OCI-LY1 (cell line): ENCODE results near the gene GPR148.
"Not testable (repeated sequence)": the region's sequence is repeated elsewhere in the genome, so short reads cannot be mapped to it uniquely, and the experiment has no call there.

Experiments
- CTCF ChIP-seq: fragments of 200-600 bp; sonication (generic), shearing (Covaris generic); IDR thresholded peaks from 2 replicates; pipeline ENCODE4 v1.5.1; 2017; ENCODE audit warnings: mild to moderate bottlenecking, antibody characterized with exemption, low read length, moderate library complexity, mixed read lengths
- EZH2 ChIP-seq: fragments of 200-600 bp; sonication (generic), shearing (Covaris generic); IDR thresholded peaks from 2 replicates; pipeline ENCODE4 v1.8.0; 2017; ENCODE audit warnings: borderline replicate concordance, mixed run types, mild to moderate bottlenecking, antibody characterized with exemption, low read length, moderate library complexity, mixed read lengths

- TF ChIP-seq CTCF, EZH2: not testable (repeated sequence)
Measured at GRCh38 chr2:130703250-130703649, 25.6 kb upstream of the GPR148 start.
